Peyer's patch (tissue), 4 donors: Measurements from ENCODE around the gene GTPBP8. TPM values are rescaled to one million over a fixed set of nuclear protein-coding genes. Genes with fewer than 3 reads are reported as not detected.

Source experiments
- DNase-seq, 3 donors: peaks; one replicate each; pipeline ENCODE4 v3.0.0-alpha.2; 2017 to 2019
- H3K27ac ChIP-seq, 4 donors: fragments of 200-600 bp; sonication (generic); one replicate each; pipeline ENCODE4 v1.5.1; 2016 to 2019
- H3K27me3 ChIP-seq, 2 donors: fragments of 200-600 bp; sonication (generic); one replicate each; pipeline ENCODE4 v1.5.1; 2019
- H3K36me3 ChIP-seq, 3 donors: fragments of 200-600 bp; sonication (generic); one replicate each; pipeline ENCODE4 v1.5.1; 2016 to 2019
- H3K4me1 ChIP-seq, 4 donors: fragments of 200-600 bp; sonication (generic); one replicate each; pipeline ENCODE4 v1.5.1; 2016 to 2019
- H3K4me3 ChIP-seq, 4 donors: fragments of 200-600 bp; sonication (generic); 1 replicate in 3 of 4; 2 replicates in 1 of 4; pipeline ENCODE4 v1.5.1; 2016 to 2019; ENCODE audit warnings: mild to moderate bottlenecking in 1 of 4
- H3K9me3 ChIP-seq, 4 donors: fragments of 200-600 bp; sonication (generic); one replicate each; pipeline ENCODE4 v1.5.1; 2016 to 2019; ENCODE audit warnings: mild to moderate bottlenecking in 1 of 4
- CTCF ChIP-seq, 6 experiments: fragments of 450-650 bp in 4 of 6; fragments of 200-600 bp in 2 of 6; sonication (generic) in 1 of 6; IDR thresholded peaks; one replicate each; pipeline ENCODE4 v1.5.1; 2017 to 2019; ENCODE audit warnings: antibody characterized with exemption in 6 of 6, mild to moderate bottlenecking in 3 of 6, moderate library complexity in 1 of 6
- POLR2A ChIP-seq, 2 donors: fragments of 450-650 bp; IDR thresholded peaks; one replicate each; pipeline ENCODE4 v1.5.1; 2017; ENCODE audit warnings: antibody characterized with exemption in 2 of 2, mild to moderate bottlenecking in 2 of 2, moderate library complexity in 2 of 2
- total RNA-seq, 4 donors: library from RNA; depleted of rRNA; stranded (reverse); fragments of >200 nt; gene quantifications; one replicate each; pipeline ENCODE4 v1.1.0, GENCODE V29; 2016

GTPBP8 gene
- total RNA-seq, 4 donors from 2014 or later: 27.9 to 43.7 (median 33.5) TPM

GRCh38 chr3:113021471-113021870 is 30.7 kb downstream of the GTPBP8 start:
- peaks cover 0 to 10% (median 4%) of the 10 kb centered on the region in 4 donors for H3K4me1 ChIP-seq
- TF ChIP-seq POLR2A (IDR thresholded peaks at IDR 0.05): no peak
- TF ChIP-seq CTCF (IDR thresholded peaks at IDR 0.05): no peak
- H3K36me3 ChIP-seq: no peaks in the 10 kb centered on the region
- no peak overlapping the region for H3K4me3 ChIP-seq
- H3K27ac ChIP-seq: no peak overlapping the region
- H3K9me3 ChIP-seq: no peaks in the 10 kb centered on the region
- H3K27me3 ChIP-seq: no peaks in the 10 kb centered on the region
- DNase-seq: no peak

- H3K4me1 ChIP-seq: no peaks in the 10 kb centered on the region
- TF ChIP-seq CTCF (IDR thresholded peaks at IDR 0.05): no peak
These were observed 43.2 kb downstream of the GTPBP8 start for GRCh38 chr3:113034011-113034410.

GRCh38 chr3:113035387-113035982 is 44.7 kb downstream of the GTPBP8 start:
- H3K4me1 ChIP-seq: no peaks in the 10 kb centered on the region
- TF ChIP-seq POLR2A (IDR thresholded peaks at IDR 0.05) (no peak), CTCF (IDR thresholded peaks at IDR 0.05) (peak; percentile 45 to 79 (median 76))
- H3K4me3 ChIP-seq: no peak overlapping the region
- peak in 1 of 3 donors; percentile 65 for DNase-seq
- H3K27ac ChIP-seq: no peak overlapping the region
- H3K9me3 ChIP-seq: no peaks in the 10 kb centered on the region
- H3K27me3 ChIP-seq: no peaks in the 10 kb centered on the region
- no peaks in the 10 kb centered on the region for H3K36me3 ChIP-seq

More at GRCh38 chr3:113034011-113034410, 43.2 kb downstream of the GTPBP8 start:
- DNase-seq: no peak
- Histone ChIP-seq H3K36me3 (no peaks in the 10 kb centered on the region), H3K4me3 (no peak overlapping the region), H3K27me3 (no peaks in the 10 kb centered on the region), H3K9me3 (no peaks in the 10 kb centered on the region), H3K27ac (no peak overlapping the region)

- Histone ChIP-seq H3K27me3 (no peaks in the 10 kb centered on the region), H3K9me3 (no peaks in the 10 kb centered on the region), H3K4me3 (no peak overlapping the region), H3K36me3 (no peaks in the 10 kb centered on the region), H3K27ac (no peak overlapping the region), H3K4me1 (no peaks in the 10 kb centered on the region)
- TF ChIP-seq CTCF (IDR thresholded peaks at IDR 0.05) (no peak), POLR2A (IDR thresholded peaks at IDR 0.05) (no peak)
- no peak for DNase-seq
These were observed 47.5 kb downstream of the GTPBP8 start for GRCh38 chr3:113038328-113038727.

- H3K4me3 ChIP-seq: no peak overlapping the region
- H3K27ac ChIP-seq: no peak overlapping the region
- H3K4me1 ChIP-seq: no peaks in the 10 kb centered on the region
- H3K9me3 ChIP-seq: no peaks in the 10 kb centered on the region
- TF ChIP-seq CTCF (IDR thresholded peaks at IDR 0.05): no peak
- TF ChIP-seq POLR2A (IDR thresholded peaks at IDR 0.05): no peak
- DNase-seq: no peak
- H3K27me3 ChIP-seq: no peaks in the 10 kb centered on the region
- no peaks in the 10 kb centered on the region for H3K36me3 ChIP-seq
These were observed 48.8 kb downstream of the GTPBP8 start for GRCh38 chr3:113039546-113039945.

- Histone ChIP-seq H3K4me3 (no peak overlapping the region), H3K36me3 (no peaks in the 10 kb centered on the region), H3K27ac (no peak overlapping the region), H3K4me1 (no peaks in the 10 kb centered on the region), H3K9me3 (no peaks in the 10 kb centered on the region), H3K27me3 (no peaks in the 10 kb centered on the region)
- TF ChIP-seq POLR2A (IDR thresholded peaks at IDR 0.05): no peak
- no peak for TF ChIP-seq CTCF (IDR thresholded peaks at IDR 0.05)
- no peak for DNase-seq
These were observed 49.4 kb downstream of the GTPBP8 start for GRCh38 chr3:113040231-113040630.
